ENCODE results near the gene LRRC66. TPM values are rescaled to one million over a fixed set of nuclear protein-coding genes. Genes with fewer than 3 reads are reported as not detected.

The LRRC66 gene
- total and polyA plus RNA-seq, 4 donors: 0.05 to 0.25 TPM; not detected in 2

GRCh38 chr4:52017814-52018213, 2.3 kb downstream of the LRRC66 start:
- no peaks in the 10 kb centered on the region for H3K27me3 ChIP-seq (ENCODE audit: control insufficient read depth in 4 of 4, insufficient read depth in 4 of 4, low read length in 3 of 4)
- no peaks in the 10 kb centered on the region for H3K36me3 ChIP-seq (ENCODE audit: control insufficient read depth in 4 of 4, insufficient read depth in 3 of 4, low read depth in 1 of 4, low read length in 3 of 4)
- H3K4me3 ChIP-seq (ENCODE audit: low read depth in 1 of 3, low read length in 3 of 3): no peak overlapping the region
- no peak for DNase-seq (ENCODE audit: low spot score)
- no peak overlapping the region for H3K9ac ChIP-seq (ENCODE audit: low read depth in 1 of 2, low read length in 2 of 2)
- H3K9me3 ChIP-seq (ENCODE audit: control insufficient read depth in 4 of 4, low read length in 3 of 4): no peaks in the 10 kb centered on the region
- no peaks in the 10 kb centered on the region for H3K4me1 ChIP-seq (ENCODE audit: control insufficient read depth in 4 of 4, insufficient read depth in 4 of 4, low read length in 3 of 4)
- TF ChIP-seq HNF4A (conservative IDR thresholded peaks at IDR 0.05): no peak
- TF ChIP-seq RAD21 (IDR thresholded peaks at IDR 0.05): no peak
- no peak for TF ChIP-seq RXRA (IDR thresholded peaks at IDR 0.05)
- no peak for TF ChIP-seq REST (IDR thresholded peaks at IDR 0.05)
- no peak for TF ChIP-seq GABPA (IDR thresholded peaks at IDR 0.05 in 1 of 2, conservative IDR thresholded peaks at IDR 0.05 in 1 of 2)
- no peak for TF ChIP-seq CTCF (IDR thresholded peaks at IDR 0.05; ENCODE audit: low read depth, low read length, missing input control)
- no peak for TF ChIP-seq YY1 (IDR thresholded peaks at IDR 0.05)
- no peak for TF ChIP-seq SP1 (IDR thresholded peaks at IDR 0.05)
- no peak for TF ChIP-seq JUND (IDR thresholded peaks at IDR 0.05)
- no peak overlapping the region for H3K27ac ChIP-seq (ENCODE audit: low read depth in 1 of 2, low read length in 2 of 2)
- 1% methylated on average over 1 of the region's 1 CpG for WGBS

GRCh38 chr4:52016981-52017380, 3.2 kb downstream of the LRRC66 start:
- TF ChIP-seq FOXA2 (IDR thresholded peaks at IDR 0.05): no peak
- TF ChIP-seq REST (IDR thresholded peaks at IDR 0.05): no peak
- TF ChIP-seq FOXA1 (IDR thresholded peaks at IDR 0.05): no peak
- TF ChIP-seq ATF3 (IDR thresholded peaks at IDR 0.05): no peak
- TF ChIP-seq JUND (IDR thresholded peaks at IDR 0.05): no peak
- no peak for TF ChIP-seq EGR1 (IDR thresholded peaks at IDR 0.05; ENCODE audit: low read depth in 2 of 2)
- TF ChIP-seq YY1 (IDR thresholded peaks at IDR 0.05): no peak
- TF ChIP-seq RXRA (IDR thresholded peaks at IDR 0.05): no peak
- 82% methylated on average over 3 of the region's 3 CpGs for WGBS

More at GRCh38 chr4:52016981-52017380, 3.2 kb downstream of the LRRC66 start:
- Histone ChIP-seq H3K27ac (ENCODE audit: low read depth in 1 of 2, low read length in 2 of 2) (no peak overlapping the region), H3K27me3 (ENCODE audit: control insufficient read depth in 4 of 4, insufficient read depth in 4 of 4, low read length in 3 of 4) (no peaks in the 10 kb centered on the region), H3K4me3 (ENCODE audit: low read depth in 1 of 3, low read length in 3 of 3) (no peak overlapping the region), H3K36me3 (ENCODE audit: control insufficient read depth in 4 of 4, insufficient read depth in 3 of 4, low read depth in 1 of 4, low read length in 3 of 4) (no peaks in the 10 kb centered on the region), H3K9me3 (ENCODE audit: control insufficient read depth in 4 of 4, low read length in 3 of 4) (no peaks in the 10 kb centered on the region), H3K9ac (ENCODE audit: low read depth in 1 of 2, low read length in 2 of 2) (no peak overlapping the region), H3K4me1 (ENCODE audit: control insufficient read depth in 4 of 4, insufficient read depth in 4 of 4, low read length in 3 of 4) (no peaks in the 10 kb centered on the region)
- DNase-seq (ENCODE audit: low spot score): no peak

Data from liver (tissue), 9 donors.